ENCODE results near the gene ZBTB7C. TPM values are rescaled to one million over a fixed set of nuclear protein-coding genes. Genes with fewer than 3 reads are reported as not detected.

Gene ZBTB7C
- total and polyA plus RNA-seq, 2 experiments from 2014 or later, result 2.3 to 5.5 TPM

DNA sequence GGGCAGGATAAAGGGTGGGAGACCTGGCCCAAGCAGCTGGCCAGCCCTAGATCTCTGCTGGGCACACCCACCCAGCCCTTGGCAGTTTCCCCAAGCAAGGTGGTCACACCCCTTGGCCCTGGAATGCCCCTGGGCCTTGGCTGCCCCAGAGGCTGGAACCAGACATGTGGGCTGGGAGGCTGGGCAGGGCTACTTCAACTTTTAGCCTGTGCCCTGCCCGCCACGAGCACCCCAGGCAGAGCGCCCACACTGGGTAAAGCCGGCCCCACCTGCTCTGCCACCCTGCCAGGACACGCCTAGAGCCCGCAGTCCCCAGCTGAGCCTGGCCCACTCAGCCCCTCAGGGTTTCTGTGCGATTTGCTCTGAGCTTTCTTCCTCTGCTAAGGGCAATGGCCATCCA is 359.0 kb downstream of the ZBTB7C start:
- TF ChIP-seq, protein P1, sequence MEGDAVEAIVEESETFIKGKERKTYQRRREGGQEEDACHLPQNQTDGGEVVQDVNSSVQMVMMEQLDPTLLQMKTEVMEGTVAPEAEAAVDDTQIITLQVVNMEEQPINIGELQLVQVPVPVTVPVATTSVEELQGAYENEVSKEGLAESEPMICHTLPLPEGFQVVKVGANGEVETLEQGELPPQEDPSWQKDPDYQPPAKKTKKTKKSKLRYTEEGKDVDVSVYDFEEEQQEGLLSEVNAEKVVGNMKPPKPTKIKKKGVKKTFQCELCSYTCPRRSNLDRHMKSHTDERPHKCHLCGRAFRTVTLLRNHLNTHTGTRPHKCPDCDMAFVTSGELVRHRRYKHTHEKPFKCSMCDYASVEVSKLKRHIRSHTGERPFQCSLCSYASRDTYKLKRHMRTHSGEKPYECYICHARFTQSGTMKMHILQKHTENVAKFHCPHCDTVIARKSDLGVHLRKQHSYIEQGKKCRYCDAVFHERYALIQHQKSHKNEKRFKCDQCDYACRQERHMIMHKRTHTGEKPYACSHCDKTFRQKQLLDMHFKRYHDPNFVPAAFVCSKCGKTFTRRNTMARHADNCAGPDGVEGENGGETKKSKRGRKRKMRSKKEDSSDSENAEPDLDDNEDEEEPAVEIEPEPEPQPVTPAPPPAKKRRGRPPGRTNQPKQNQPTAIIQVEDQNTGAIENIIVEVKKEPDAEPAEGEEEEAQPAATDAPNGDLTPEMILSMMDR (IDR thresholded peaks at IDR 0.05; ENCODE audit: low read depth, low read length), result no peak
- Histone ChIP-seq H3K36me3 (no peaks in the 10 kb centered on the region), H3K4me3 (no peak overlapping the region), H3K27ac (no peak overlapping the region), H3K9me3 (ENCODE audit: low read depth) (no peaks in the 10 kb centered on the region), H3K27me3 (no peaks in the 10 kb centered on the region), H3K4me1 (ENCODE audit: low read depth) (no peaks in the 10 kb centered on the region)
- no peak for DNase-seq (ENCODE audit: low read depth in 1 of 2, low spot score in 1 of 2)

DNA sequence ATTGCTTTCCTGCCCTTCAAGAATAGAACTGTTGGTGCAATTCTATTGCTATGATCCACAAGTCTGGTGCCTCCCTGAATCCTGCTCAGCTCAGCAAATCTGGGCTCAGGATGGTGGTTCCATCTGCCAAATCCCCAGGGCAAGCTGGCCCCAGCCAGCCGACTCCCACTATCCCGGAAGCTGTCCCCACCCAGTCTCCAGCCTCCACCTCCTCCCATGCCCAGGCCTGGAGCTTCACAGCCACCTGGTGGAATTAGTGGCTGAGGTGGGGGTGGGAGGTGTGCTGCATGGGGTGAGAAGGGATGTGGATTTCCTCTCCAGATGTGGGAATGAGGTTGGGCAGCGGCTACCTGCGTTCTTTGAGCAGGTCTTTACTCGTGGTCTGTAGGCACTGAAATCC is 359.4 kb downstream of the ZBTB7C start:
- no peaks in the 10 kb centered on the region for H3K9me3 ChIP-seq (ENCODE audit: low read depth)
- DNase-seq (ENCODE audit: low read depth in 1 of 2, low spot score in 1 of 2), result no peak
- no peak overlapping the region for H3K27ac ChIP-seq
- no peaks in the 10 kb centered on the region for H3K4me1 ChIP-seq (ENCODE audit: low read depth)
- no peak overlapping the region for H3K4me3 ChIP-seq
- H3K27me3 ChIP-seq, result no peaks in the 10 kb centered on the region
- TF ChIP-seq, protein P1 (IDR thresholded peaks at IDR 0.05; ENCODE audit: low read depth, low read length), result no peak
- H3K36me3 ChIP-seq, result no peaks in the 10 kb centered on the region

DNA sequence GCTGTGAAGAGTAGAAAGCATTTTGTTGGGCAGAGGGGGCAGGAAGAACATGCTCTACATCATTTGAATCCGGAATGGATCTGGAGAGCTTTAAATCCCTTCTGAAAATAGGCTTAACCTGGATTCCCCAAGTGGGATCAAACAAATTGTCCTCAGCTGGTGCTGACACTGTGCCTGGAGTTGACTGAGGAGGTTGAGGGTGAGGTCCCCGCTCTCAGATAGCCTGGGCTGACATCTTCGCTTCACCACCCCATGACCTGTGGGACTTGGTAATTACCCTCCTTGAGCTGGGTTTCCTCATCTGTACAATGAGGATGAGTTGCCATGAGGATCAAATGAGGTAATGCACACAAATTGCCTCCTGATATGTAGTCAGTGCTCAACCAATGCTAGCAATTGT is 360.9 kb downstream of the ZBTB7C start:
- DNase-seq (ENCODE audit: low read depth in 1 of 2, low spot score in 1 of 2), result no peak
- Histone ChIP-seq H3K27ac (no peak overlapping the region), H3K4me3 (no peak overlapping the region), H3K27me3 (no peaks in the 10 kb centered on the region), H3K9me3 (ENCODE audit: low read depth) (no peaks in the 10 kb centered on the region), H3K36me3 (no peaks in the 10 kb centered on the region), H3K4me1 (ENCODE audit: low read depth) (no peaks in the 10 kb centered on the region)
- TF ChIP-seq, protein P1 (IDR thresholded peaks at IDR 0.05; ENCODE audit: low read depth, low read length), result no peak

DNA sequence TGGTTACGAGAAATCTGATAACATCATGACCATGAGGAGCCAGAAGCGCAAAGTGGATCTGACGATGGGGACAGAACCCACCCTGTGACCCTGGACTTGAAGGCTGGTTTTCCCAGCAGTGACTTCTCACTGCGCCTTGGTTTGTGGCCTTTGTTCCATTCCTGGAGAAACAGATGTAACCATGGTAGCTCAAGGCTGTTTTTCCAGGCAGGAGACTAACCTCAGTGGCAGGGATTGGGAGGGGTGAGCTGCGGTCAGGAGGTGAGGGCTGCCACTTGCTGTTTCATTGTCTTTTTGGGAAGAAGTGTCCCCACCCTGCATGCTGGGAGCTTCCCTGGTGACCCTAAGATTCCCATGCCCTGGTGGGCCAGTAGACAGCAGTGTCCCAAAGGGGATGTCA is 362.3 kb downstream of the ZBTB7C start:
- no peak for DNase-seq (ENCODE audit: low read depth in 1 of 2, low spot score in 1 of 2)
- H3K27me3 ChIP-seq, result no peaks in the 10 kb centered on the region
- H3K9me3 ChIP-seq (ENCODE audit: low read depth), result no peaks in the 10 kb centered on the region
- TF ChIP-seq, protein P1 (IDR thresholded peaks at IDR 0.05; ENCODE audit: low read depth, low read length), result no peak
- no peak overlapping the region for H3K27ac ChIP-seq
- H3K36me3 ChIP-seq, result no peaks in the 10 kb centered on the region
- H3K4me3 ChIP-seq, result no peak overlapping the region
- no peaks in the 10 kb centered on the region for H3K4me1 ChIP-seq (ENCODE audit: low read depth)

DNA sequence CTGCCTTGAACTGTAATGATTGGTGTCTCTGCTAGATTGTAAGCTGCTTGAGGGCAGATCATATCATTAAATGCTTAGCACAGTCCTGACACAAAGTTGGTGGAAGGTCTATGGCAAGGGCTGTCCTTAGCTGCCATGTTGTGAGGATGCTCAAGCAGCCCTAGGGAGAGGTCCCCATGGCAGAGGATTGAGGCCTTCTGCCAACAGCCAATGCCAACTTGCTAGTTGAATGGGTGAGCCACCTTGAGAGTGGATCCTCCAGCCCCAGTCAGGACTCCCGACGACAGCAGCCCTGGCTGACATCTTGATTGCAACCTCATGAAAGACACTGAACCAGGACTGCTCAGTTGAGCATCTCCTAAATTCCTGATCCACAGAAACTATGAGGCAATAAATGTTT is 363.4 kb downstream of the ZBTB7C start:
- Histone ChIP-seq H3K27ac (no peak overlapping the region), H3K36me3 (no peaks in the 10 kb centered on the region), H3K4me3 (no peak overlapping the region), H3K27me3 (no peaks in the 10 kb centered on the region), H3K9me3 (ENCODE audit: low read depth) (no peaks in the 10 kb centered on the region), H3K4me1 (ENCODE audit: low read depth) (no peaks in the 10 kb centered on the region)
- no peak for DNase-seq (ENCODE audit: low read depth in 1 of 2, low spot score in 1 of 2)
- TF ChIP-seq, protein P1 (IDR thresholded peaks at IDR 0.05; ENCODE audit: low read depth, low read length), result no peak

DNA sequence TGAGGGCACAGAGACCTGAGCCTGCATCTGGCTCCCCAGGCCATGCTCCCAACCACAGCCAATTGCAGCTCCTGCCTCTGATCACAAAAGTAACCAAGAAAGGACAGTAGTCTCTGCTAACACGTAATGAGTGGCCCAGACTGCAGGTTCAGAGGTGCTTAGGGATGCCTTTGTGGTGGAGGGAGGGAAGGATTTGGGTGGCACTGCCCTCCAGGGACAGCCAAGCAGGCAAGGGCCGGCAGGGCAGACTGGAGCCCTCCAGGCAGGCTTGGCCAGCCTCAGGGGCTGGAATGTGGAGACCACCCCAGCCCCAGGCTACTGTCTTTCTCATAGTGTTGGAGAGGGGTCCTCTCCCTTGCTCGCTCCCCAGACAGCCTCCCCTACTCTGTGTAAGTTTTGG is 364.2 kb downstream of the ZBTB7C start:
- Histone ChIP-seq H3K9me3 (ENCODE audit: low read depth) (no peaks in the 10 kb centered on the region), H3K4me3 (no peak overlapping the region), H3K4me1 (ENCODE audit: low read depth) (no peaks in the 10 kb centered on the region), H3K27me3 (no peaks in the 10 kb centered on the region), H3K27ac (no peak overlapping the region), H3K36me3 (no peaks in the 10 kb centered on the region)
- TF ChIP-seq, protein P1 (IDR thresholded peaks at IDR 0.05; ENCODE audit: low read depth, low read length), result no peak
- no peak for DNase-seq (ENCODE audit: low read depth in 1 of 2, low spot score in 1 of 2)

Data from cardiac muscle cell (in vitro differentiated cells and primary cell).